NCI-H226 (cell line): ENCODE results near the gene PLA1A.

Source experiments
- DNase-seq: peaks from one replicate; pipeline ENCODE4 v3.0.0-alpha.2; 2015

The PLA1A gene

DNA sequence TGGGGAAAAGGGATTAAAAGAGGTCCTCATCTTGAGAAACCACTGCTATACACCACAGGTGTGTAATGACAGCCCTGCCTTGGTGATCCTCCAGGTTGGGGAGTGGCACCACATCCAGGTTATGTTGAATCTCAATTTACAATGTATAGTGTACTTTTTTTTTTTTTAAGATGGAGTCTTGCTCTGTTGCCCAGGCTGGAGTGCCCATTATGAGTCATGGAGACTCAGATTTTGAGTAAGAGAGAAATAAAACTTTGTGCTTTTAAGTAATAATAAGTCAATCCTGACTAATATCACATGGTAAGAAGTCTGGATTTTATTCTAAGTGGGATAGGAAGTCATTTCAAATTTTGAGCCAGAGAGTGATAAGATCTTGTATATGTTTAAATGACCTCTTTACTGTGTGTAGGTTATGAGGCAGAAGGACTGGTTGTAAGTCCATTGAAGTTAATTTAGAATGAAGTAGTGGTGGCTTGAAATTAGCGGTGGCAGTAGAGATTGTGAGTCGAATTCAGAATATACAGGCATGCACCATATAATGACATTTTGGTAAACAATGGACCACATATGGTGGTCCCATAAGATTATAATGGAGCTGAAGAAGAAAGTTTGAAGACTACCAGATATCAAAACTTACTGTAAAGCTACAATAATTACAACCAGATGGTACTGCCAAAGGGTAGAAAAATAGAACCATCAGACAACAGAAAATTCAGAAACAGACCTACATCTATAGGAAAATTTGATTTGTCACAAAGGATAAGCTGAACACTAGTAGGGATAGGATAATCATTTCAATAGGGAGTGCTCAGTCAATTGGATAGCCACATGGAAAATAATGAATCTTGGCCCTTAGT is 42.0 kb downstream of the PLA1A start:
- no peak for DNase-seq

DNA sequence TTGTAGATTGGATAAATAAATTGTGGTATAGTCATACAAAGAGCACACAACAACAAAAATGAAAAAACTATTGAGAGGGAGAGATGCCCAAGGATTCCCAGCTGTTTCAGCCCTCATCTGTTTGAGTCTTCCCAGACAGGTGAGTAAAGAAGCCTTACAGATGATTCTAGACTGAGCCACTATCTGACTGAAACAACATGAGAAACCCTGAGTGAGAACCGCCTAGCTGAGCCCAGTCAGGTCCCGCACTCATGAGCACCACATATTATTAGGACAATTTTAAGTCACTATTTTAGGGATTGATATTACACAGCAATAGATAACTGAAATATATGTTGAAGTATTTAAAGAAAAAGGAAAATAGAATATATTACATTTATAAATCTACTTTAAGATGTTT is 43.7 kb downstream of the PLA1A start:
- DNase-seq: no peak

- no peak for DNase-seq
These were observed 45.2 kb downstream of the PLA1A start for GRCh38 chr3:119642746-119643473.

DNA sequence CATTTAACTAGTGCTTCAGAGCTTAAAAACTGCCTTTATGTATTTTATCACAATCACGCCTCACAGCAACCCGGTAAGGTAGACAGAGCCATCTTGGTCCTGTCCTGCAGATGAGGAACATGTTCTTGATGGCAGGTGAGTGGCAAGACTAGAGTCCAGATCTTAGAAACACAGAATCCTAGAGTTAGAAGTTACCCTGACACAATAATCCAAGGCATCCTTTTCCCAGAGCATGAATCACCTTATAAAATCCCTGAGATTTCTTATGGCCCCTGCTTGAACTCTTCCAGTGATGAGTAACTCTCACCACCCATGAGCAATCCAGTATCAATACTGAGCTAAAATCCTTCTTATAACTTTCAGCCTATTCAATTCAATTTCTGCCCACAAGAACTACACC is 45.8 kb downstream of the PLA1A start:
- peak; percentile 52 for DNase-seq

DNA sequence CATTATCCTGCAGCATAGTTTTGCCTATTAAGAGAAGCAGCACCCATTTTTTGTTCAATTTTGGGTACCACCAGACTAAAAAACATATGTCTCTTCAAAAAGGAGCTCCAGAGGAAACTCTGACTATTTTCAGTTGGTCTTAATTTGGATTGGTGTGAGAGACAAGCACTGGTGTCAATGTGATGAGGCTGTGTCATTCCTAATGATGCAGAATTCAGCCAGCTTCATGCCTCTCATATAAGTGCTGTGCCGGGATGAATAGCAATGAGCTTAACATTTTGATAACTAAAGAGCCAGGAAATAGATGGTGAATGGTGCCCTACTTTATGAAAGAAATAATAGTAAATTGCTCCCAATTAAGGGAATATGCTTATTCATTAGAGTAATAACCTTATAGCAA is 46.8 kb downstream of the PLA1A start:
- DNase-seq: no peak

DNA sequence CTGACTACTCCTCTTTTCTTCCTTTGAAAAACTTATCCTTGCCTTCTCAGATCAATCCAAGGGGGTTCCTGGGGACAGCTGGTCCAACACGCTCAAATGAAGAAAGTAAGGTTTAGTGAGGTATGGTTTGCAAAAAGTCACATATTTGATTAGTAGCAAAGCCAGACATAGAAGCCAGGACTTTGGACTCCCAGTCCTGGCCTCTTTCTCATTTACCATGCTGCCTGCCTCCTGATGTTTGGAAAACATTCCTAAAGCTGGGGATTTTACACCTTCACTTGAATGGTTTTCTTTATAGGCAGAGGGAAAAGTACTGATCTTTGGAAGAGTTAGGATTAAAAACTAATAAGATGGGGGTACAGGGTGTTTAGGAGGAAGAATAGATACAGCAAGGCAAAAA is 48.1 kb downstream of the PLA1A start:
- DNase-seq: no peak

DNA sequence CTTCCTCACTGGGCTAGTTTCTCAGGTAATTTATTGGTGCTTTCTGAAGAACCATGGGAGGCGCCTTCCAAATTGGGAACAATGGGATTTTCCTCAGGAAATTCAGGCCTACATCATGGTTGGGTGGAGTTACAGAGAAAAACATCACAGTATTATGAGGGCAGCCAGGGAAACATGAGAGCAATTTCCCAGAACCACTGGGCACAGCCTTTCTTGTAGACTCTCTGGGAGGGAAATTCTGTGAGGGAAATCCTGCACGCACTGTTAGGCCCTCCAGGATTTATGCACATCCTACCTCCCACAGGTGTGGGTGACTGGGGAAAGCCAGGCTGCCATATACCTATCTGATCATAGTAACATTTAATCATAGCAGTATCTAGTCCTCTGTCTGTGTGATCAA is 49.5 kb downstream of the PLA1A start:
- DNase-seq: no peak

GRCh38 chr3:119647843-119648575 is 50.3 kb downstream of the PLA1A start:
- no peak for DNase-seq

- DNase-seq: no peak
These were observed 52.1 kb downstream of the PLA1A start for GRCh38 chr3:119649761-119650160.

DNA sequence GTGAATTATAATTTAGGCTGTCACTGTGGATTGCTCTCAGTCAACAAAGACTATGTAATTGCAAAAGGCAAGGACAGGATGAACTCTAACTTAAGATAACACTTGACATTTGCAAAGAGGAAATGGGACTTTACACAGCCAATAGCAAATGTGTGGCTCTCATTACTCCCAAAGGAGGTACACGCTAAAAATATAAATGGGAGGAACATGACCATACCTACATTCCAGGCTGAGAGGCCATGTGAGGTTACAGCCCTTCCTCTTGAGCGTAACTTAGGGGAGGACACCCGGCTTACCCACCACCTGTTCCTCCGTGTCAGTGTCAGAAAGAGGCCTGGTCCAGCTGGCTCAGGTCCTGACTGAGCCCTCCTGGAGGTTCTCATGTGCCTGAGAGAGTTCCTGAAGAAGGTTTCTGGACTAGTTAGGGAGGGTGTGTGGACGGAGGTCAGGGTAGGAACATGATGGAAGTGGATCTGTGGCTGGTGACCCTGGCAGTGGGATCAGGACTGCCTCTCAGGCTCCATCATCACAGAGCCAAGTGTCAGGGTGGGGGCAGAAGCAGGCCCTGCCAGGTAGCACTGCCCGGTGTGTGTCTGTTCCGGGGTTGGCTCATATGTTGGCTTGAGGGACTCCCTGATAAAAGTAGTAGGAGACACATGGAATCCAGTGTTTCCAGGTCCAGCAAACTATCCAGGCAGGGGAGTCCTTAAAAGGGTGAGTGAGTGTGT is 54.8 kb downstream of the PLA1A start:
- no peak for DNase-seq

DNA sequence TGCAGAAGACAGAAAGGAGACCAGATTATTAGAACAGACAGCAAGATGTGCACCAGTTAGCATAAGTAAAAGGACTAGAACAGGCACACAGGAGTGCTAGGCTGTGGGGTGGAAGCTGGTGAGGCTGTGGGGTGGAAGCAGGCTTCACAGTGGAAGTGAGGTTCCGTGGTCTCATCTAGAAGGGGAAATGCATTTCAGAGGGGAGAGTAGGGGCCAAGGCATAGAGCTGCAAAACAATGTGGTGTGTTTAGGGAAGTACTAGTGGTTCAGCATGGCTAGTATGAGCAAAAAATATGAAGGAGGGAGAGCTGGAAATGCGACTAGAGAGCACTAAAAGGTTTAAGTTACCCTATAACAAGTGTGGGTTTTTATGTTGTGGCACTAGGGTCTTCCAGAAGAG is 56.2 kb downstream of the PLA1A start:
- no peak for DNase-seq

GRCh38 chr3:119657887-119658702 is 60.4 kb downstream of the PLA1A start:
- no peak for DNase-seq

DNA sequence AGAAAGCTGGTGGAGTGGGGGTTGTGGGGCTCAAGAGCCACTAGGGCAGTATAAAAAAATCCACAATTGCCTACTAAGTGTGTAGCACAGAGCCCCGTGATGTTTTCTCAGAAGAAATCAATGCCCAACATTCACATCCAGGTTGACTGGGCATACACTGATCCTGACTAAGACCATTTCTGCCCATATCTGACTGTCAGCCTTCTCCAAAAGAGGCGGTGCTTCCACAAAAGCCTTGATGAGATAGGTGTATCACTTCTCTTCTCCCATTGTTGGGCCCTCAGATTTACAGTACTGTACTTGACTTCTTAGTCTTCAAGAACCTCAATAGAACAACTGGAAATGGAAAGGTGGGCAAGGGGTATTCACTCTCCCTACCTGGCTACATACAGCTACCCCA is 61.3 kb downstream of the PLA1A start:
- DNase-seq: no peak

- no peak for DNase-seq
These were observed 62.1 kb downstream of the PLA1A start for GRCh38 chr3:119659606-119660291.

DNA sequence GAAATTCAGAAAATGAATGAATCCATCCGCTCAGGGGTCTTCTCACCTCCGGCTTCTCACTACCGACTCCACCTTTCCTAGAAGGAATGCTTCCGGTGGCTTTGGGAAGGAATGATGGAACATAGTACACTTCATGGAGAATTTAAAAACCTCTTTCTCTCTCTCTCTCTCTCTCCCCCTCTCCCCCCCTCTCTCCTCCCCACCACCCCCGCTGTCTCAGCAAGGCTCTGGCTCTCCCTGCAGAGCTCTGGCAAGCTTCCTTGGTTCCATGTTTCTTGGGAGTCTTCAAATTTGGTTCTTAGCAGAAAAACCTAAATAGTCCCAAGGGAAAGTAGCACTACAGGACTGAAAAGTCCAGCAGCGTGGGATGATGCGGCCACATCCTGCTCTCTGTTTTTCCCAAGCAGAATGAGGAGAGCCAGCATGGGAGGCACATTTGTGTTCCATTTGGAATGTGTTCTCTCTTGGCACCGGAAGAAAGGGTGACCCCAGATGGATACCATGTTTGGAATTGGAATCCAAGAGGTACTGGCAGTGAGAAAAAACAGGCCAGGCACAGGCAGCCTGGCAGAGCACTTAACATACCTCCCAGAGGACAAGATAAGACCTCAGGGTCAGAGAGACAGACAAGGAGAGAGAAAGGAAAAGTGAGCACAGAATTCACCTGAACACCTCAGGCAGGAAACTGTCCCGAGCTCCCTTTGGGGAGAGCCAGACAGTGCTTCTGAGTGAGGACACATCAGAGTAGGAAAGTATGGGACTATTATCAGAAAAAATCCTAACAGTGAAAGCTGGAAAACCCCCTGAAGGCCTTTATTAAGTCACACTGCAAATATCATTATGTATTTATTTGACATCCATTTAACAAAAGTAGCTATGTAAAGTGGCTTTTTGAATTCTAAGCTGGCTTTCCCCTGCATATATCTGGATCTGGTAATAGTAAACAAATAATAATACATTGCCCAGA is 63.1 kb downstream of the PLA1A start, which contains the start of gene POPDC2:
POPDC2 (minus strand) TSS at position 116 of the 967 bp plus-strand sequence. CDS start 166 bp downstream, outside the sequence.
- no peak for DNase-seq

DNA sequence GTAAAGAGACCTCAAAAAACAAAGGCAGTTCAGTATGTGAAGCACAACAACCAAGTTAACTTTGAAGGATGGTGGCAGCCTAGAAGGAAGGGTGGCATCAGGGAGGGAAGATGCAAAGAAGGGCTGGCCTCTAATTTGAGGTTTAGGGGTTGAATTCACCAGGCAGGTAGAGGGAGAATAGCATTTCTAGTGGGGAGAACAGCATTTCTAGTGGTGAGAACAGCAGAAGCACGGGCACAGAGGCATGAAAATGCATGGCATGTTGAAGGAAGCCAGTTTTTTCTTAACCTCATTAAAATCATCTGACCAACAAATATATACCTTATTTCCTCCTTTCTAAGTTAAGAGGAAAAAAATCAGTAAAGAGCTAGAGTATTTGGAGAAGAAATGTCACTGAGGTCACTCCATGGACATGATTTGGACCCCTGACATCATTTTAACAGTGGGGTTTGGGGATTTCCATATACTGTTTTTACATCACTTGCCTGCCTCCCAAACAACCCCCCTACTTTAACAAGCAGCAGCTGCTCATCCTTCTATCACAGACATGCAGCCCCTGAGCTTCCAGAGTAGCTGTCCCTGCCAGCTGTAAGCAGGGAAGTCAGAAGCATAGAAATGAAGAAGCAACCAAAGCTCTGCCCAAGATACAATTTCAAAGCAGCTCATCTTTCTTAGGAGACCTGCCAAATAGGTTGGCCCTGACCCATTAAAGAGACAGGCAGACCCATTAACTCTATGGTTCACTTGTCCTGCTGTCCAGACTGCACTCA is 65.1 kb downstream of the PLA1A start:
- DNase-seq: no peak

GRCh38 chr3:119663885-119664284 is 66.2 kb downstream of the PLA1A start:
- no peak for DNase-seq

GRCh38 chr3:119664370-119664769 is 66.7 kb downstream of the PLA1A start:
- no peak for DNase-seq

- DNase-seq: peak; percentile 88
These were observed 67.2 kb downstream of the PLA1A start for GRCh38 chr3:119664850-119665379.
